SK-N-SH treated with all-trans-retinoic acid at 6 μM for 48 hours (cell line): Measurements from ENCODE around the gene LUC7L3.

ENCODE experiments used
- ATAC-seq: fragments of 200-7000 bp; cut with Tn5 transposase; 3 replicates; pipeline ENCODE4 v1.9.1; 2020; ENCODE audit warnings: mild to moderate bottlenecking, moderate library complexity
- ARNTL ChIP-seq: fragments of 450-650 bp; formaldehyde crosslinking; IDR thresholded peaks from 2 replicates; pipeline ENCODE4 v1.5.0; 2020; ENCODE audit warnings: low read depth, mild to moderate bottlenecking, moderate library complexity, borderline replicate concordance
- BACH2 ChIP-seq: fragments of 250-450 bp; sonication (Bioruptor Pico); IDR thresholded peaks from 2 replicates; pipeline ENCODE4 v1.9.0; 2021; ENCODE audit warnings: mild to moderate bottlenecking, borderline replicate concordance
- CSDC2 ChIP-seq: fragments of 250-450 bp; sonication (Bioruptor Pico); IDR thresholded peaks from 2 replicates; pipeline ENCODE4 v1.5.0; 2020; ENCODE audit warnings: mild to moderate bottlenecking, moderate library complexity
- ESRRG ChIP-seq: fragments of 250-450 bp; sonication (Bioruptor Pico); IDR thresholded peaks from 2 replicates; pipeline ENCODE4 v1.6.1; 2021; ENCODE audit warnings: mild to moderate bottlenecking
- GLIS3 ChIP-seq: fragments of 250-450 bp; sonication (Bioruptor Pico); IDR thresholded peaks from 2 replicates; pipeline ENCODE4 v1.5.0; 2020; ENCODE audit warnings: mild to moderate bottlenecking, moderate library complexity
- ISL1 ChIP-seq: fragments of 250-450 bp; sonication (Bioruptor Pico); IDR thresholded peaks from 2 replicates; pipeline ENCODE4 v2.1.2; 2022; ENCODE audit warnings: mild to moderate bottlenecking, moderate library complexity
- OSR1 ChIP-seq: fragments of 250-450 bp; sonication (Bioruptor Pico); IDR thresholded peaks from 2 replicates; pipeline ENCODE4 v1.8.0; 2022; ENCODE audit warnings: moderate library complexity, mild to moderate bottlenecking, inconsistent platforms
- PPARA ChIP-seq: fragments of 250-450 bp; sonication (Bioruptor Pico); IDR thresholded peaks from 2 replicates; pipeline ENCODE4 v1.5.0; 2020; ENCODE audit warnings: mild to moderate bottlenecking, borderline replicate concordance
- RARB ChIP-seq: fragments of 250-450 bp; sonication (Bioruptor Pico); IDR thresholded peaks from 2 replicates; pipeline ENCODE4 v1.8.0; 2021; ENCODE audit warnings: mild to moderate bottlenecking, moderate library complexity
- TCF4 ChIP-seq: fragments of 250-450 bp; sonication (Bioruptor Pico); IDR thresholded peaks from 2 replicates; pipeline ENCODE4 v1.8.0; 2021; ENCODE audit warnings: mild to moderate bottlenecking, moderate library complexity, borderline replicate concordance
- TOX ChIP-seq: fragments of 250-450 bp; sonication (Bioruptor Pico); IDR thresholded peaks from 2 replicates; pipeline ENCODE4 v1.8.0; 2021; ENCODE audit warnings: mild to moderate bottlenecking, moderate library complexity, borderline replicate concordance
- TSHZ2 ChIP-seq: fragments of 250-450 bp; sonication (Bioruptor Pico); IDR thresholded peaks from 2 replicates; pipeline ENCODE4 v1.5.0; 2020; ENCODE audit warnings: mild to moderate bottlenecking, moderate library complexity
- ZC3H10 ChIP-seq: fragments of 250-450 bp; sonication (Bioruptor Pico); IDR thresholded peaks from 2 replicates; pipeline ENCODE4 v1.5.1; 2021; ENCODE audit warnings: mild to moderate bottlenecking, moderate library complexity
- ZFP3 ChIP-seq: fragments of 250-450 bp; sonication (Bioruptor Pico); IDR thresholded peaks from 2 replicates; pipeline ENCODE4 v1.5.0; 2020; ENCODE audit warnings: mild to moderate bottlenecking, moderate library complexity
- ZFP30 ChIP-seq: fragments of 450-650 bp; formaldehyde crosslinking; IDR thresholded peaks from 2 replicates; pipeline ENCODE4 v1.5.0; 2022; ENCODE audit warnings: mild to moderate bottlenecking, moderate library complexity
- ZNF565 ChIP-seq: fragments of 450-650 bp; formaldehyde crosslinking; conservative IDR thresholded peaks from 2 replicates; pipeline ENCODE4 v1.5.0; 2020; ENCODE audit warnings: low read depth, mild to moderate bottlenecking, moderate library complexity
- ZNF70 ChIP-seq: fragments of 450-650 bp; formaldehyde crosslinking; IDR thresholded peaks from 2 replicates; pipeline ENCODE4 v1.5.0; 2020; ENCODE audit warnings: mild to moderate bottlenecking, moderate library complexity
- TF ChIP-seq, protein P1 (sequence below): fragments of 250-450 bp; sonication (Bioruptor Pico); IDR thresholded peaks from 2 replicates; pipeline ENCODE4 v1.8.0; 2020; ENCODE audit warnings: mild to moderate bottlenecking, moderate library complexity, borderline replicate concordance
- TF ChIP-seq, protein P2 (sequence below): fragments of 250-450 bp; sonication (Bioruptor Pico); IDR thresholded peaks from 2 replicates; pipeline ENCODE4 v1.5.1; 2020; ENCODE audit warnings: low read depth, mild to moderate bottlenecking, moderate library complexity
- TF ChIP-seq, protein P3 (sequence below): fragments of 250-450 bp; sonication (Bioruptor Pico); IDR thresholded peaks from 2 replicates; pipeline ENCODE4 v1.5.1; 2021; ENCODE audit warnings: mild to moderate bottlenecking, moderate library complexity

Gene LUC7L3

DNA sequence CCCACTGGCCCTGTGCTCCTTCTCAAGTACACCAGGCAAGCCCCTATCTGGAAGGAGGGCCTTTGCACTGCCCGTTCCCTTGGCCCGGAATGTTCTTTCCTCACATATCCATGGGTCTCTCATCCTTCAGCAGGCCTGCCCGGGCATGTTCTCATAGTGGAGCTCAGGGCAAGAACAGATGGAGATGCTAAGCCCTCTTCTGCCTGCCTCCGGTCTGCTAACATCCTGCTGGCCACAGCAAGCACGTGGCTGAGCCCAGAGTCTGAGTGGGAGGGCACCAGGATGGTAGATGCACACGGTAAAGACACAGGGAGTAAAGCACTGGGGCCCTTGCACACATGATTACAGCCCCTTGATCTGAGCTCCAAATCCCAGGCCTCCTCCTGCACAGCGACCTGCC, 67.7 kb downstream of the LUC7L3 start:
- no peak for TF ChIP-seq PPARA (CRISPR knock-in tag)
- no peak for TF ChIP-seq ZNF565 (CRISPR knock-in tag)
- TF ChIP-seq, protein P1, sequence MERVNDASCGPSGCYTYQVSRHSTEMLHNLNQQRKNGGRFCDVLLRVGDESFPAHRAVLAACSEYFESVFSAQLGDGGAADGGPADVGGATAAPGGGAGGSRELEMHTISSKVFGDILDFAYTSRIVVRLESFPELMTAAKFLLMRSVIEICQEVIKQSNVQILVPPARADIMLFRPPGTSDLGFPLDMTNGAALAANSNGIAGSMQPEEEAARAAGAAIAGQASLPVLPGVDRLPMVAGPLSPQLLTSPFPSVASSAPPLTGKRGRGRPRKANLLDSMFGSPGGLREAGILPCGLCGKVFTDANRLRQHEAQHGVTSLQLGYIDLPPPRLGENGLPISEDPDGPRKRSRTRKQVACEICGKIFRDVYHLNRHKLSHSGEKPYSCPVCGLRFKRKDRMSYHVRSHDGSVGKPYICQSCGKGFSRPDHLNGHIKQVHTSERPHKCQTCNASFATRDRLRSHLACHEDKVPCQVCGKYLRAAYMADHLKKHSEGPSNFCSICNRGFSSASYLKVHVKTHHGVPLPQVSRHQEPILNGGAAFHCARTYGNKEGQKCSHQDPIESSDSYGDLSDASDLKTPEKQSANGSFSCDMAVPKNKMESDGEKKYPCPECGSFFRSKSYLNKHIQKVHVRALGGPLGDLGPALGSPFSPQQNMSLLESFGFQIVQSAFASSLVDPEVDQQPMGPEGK = no peak
- TF ChIP-seq CSDC2 (CRISPR knock-in tag) = no peak
- no peak for TF ChIP-seq GLIS3 (CRISPR knock-in tag)
- TF ChIP-seq ZNF70 (CRISPR knock-in tag) = no peak
- TF ChIP-seq TOX = no peak
- TF ChIP-seq, protein P2, sequence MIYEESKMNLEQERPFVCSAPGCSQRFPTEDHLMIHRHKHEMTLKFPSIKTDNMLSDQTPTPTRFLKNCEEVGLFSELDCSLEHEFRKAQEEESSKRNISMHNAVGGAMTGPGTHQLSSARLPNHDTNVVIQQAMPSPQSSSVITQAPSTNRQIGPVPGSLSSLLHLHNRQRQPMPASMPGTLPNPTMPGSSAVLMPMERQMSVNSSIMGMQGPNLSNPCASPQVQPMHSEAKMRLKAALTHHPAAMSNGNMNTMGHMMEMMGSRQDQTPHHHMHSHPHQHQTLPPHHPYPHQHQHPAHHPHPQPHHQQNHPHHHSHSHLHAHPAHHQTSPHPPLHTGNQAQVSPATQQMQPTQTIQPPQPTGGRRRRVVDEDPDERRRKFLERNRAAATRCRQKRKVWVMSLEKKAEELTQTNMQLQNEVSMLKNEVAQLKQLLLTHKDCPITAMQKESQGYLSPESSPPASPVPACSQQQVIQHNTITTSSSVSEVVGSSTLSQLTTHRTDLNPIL = no peak
- no peak for TF ChIP-seq RARB (CRISPR knock-in tag)
- TF ChIP-seq ZFP30 (CRISPR knock-in tag) = no peak
- TF ChIP-seq ARNTL (CRISPR knock-in tag) = no peak
- TF ChIP-seq TSHZ2 = no peak
- no peak for TF ChIP-seq ISL1
- TF ChIP-seq ZFP3 (CRISPR knock-in tag) = no peak
- TF ChIP-seq ZC3H10 (CRISPR knock-in tag) = no peak
- no peak for TF ChIP-seq BACH2
- TF ChIP-seq, protein P3, sequence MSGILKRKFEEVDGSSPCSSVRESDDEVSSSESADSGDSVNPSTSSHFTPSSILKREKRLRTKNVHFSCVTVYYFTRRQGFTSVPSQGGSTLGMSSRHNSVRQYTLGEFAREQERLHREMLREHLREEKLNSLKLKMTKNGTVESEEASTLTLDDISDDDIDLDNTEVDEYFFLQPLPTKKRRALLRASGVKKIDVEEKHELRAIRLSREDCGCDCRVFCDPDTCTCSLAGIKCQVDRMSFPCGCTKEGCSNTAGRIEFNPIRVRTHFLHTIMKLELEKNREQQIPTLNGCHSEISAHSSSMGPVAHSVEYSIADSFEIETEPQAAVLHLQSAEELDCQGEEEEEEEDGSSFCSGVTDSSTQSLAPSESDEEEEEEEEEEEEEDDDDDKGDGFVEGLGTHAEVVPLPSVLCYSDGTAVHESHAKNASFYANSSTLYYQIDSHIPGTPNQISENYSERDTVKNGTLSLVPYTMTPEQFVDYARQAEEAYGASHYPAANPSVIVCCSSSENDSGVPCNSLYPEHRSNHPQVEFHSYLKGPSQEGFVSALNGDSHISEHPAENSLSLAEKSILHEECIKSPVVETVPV (CRISPR knock-in tag) = no peak
- TF ChIP-seq ESRRG = no peak
- no peak for ATAC-seq

DNA sequence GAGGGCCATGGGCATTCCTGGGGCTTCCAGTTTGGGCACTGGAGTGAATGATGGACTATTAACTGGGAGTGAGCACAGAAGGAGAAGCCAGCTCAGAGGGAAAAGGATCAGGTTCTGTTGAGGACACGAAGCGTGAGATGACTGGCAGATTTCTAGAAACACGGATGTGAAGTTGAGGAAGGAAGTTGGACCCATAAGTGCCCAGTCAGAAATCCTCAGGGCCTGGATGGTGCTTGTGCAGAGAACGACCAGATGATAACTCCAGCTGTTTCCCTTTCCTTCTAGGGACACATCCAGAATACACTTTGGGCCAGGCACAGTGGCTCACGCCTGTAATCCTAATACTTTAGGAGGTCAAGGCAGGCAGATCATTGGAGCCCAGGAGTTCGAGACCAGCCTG, 71.2 kb downstream of the LUC7L3 start:
- no peak for ATAC-seq
- TF ChIP-seq ZNF565 (CRISPR knock-in tag) (no peak), ARNTL (CRISPR knock-in tag) (no peak), ESRRG (no peak), PPARA (CRISPR knock-in tag) (no peak), TCF4 (no peak), ZNF70 (CRISPR knock-in tag) (no peak), ZFP3 (CRISPR knock-in tag) (no peak), OSR1 (no peak), ZFP30 (CRISPR knock-in tag) (no peak), CSDC2 (CRISPR knock-in tag) (no peak), BACH2 (no peak), TSHZ2 (no peak)
- TF ChIP-seq, protein P3 (CRISPR knock-in tag) = no peak
- TF ChIP-seq, protein P1 = no peak
- TF ChIP-seq, protein P2 = no peak
